Suprapubic skin (tissue), 4 donors: ENCODE data around the gene PHYKPL. TPM values are rescaled to one million over a fixed set of nuclear protein-coding genes. Genes with fewer than 3 reads are reported as not detected.

ENCODE experiments used
- DNase-seq, 2 donors: peaks; one replicate each; pipeline ENCODE4 v3.0.0-alpha.2; 2019; ENCODE audit warnings: low spot score in 2 of 2
- H3K27ac ChIP-seq: fragments of 200-600 bp; sonication (generic); one replicate; pipeline ENCODE4 v1.5.1; 2019
- H3K27me3 ChIP-seq: fragments of 200-600 bp; sonication (generic); one replicate; pipeline ENCODE4 v1.5.1; 2019
- H3K36me3 ChIP-seq: fragments of 200-600 bp; sonication (generic); one replicate; pipeline ENCODE4 v1.5.1; 2019
- H3K4me1 ChIP-seq: fragments of 200-600 bp; sonication (generic); one replicate; pipeline ENCODE4 v1.5.1; 2019
- H3K4me3 ChIP-seq: fragments of 200-600 bp; sonication (generic); one replicate; pipeline ENCODE4 v1.5.1; 2019; ENCODE audit warnings: mild to moderate bottlenecking
- H3K9me3 ChIP-seq: fragments of 200-600 bp; sonication (generic); one replicate; pipeline ENCODE4 v1.5.1; 2019
- CTCF ChIP-seq, 2 donors: fragments of 200-600 bp in 1 of 2; fragments of 450-650 bp in 1 of 2; sonication (generic) in 1 of 2; IDR thresholded peaks; one replicate each; pipeline ENCODE4 v1.5.1; 2016 to 2019; ENCODE audit warnings: antibody characterized with exemption in 2 of 2, mild to moderate bottlenecking in 1 of 2, moderate library complexity in 1 of 2
- EP300 ChIP-seq: sonication (generic); formaldehyde crosslinking; IDR thresholded peaks from one replicate; pipeline ENCODE4 v1.6.1; 2017; ENCODE audit warnings: antibody characterized with exemption
- POLR2A ChIP-seq, 2 donors: fragments of 450-650 bp; IDR thresholded peaks; one replicate each; pipeline ENCODE4 v1.6.1; 2017; ENCODE audit warnings: antibody characterized with exemption in 2 of 2, mild to moderate bottlenecking in 2 of 2, moderate library complexity in 2 of 2
- POLR2AphosphoS5 ChIP-seq, 3 donors: sonication (generic); formaldehyde crosslinking; IDR thresholded peaks; one replicate each; pipeline ENCODE4 v1.6.1; 2017; ENCODE audit warnings: antibody characterized with exemption in 3 of 3
- WGBS: methylation state at CpG from one replicate; pipeline ENCODE4 v1.1.5; 2018; 5-methylcytosine and 5-hydroxymethylcytosine counted together
- total RNA-seq, 4 donors: library from RNA; depleted of rRNA; stranded (reverse); fragments of >200 nt; gene quantifications; one replicate each; pipeline ENCODE4 v1.1.0, GENCODE V29; 2016

PHYKPL gene
- total RNA-seq, 4 donors from 2014 or later: 27.1 to 50.5 (median 35.7) TPM

GRCh38 chr5:178165581-178165980, 67.0 kb downstream of the PHYKPL start:
- TF ChIP-seq POLR2A (IDR thresholded peaks at IDR 0.05): no peak
- Histone ChIP-seq H3K27me3 (peaks cover 30% of the 10 kb centered on the region), H3K4me1 (peaks cover 9% of the 10 kb centered on the region), H3K27ac (no peak overlapping the region), H3K4me3 (no peak overlapping the region), H3K9me3 (no peaks in the 10 kb centered on the region), H3K36me3 (no peaks in the 10 kb centered on the region)
- 67% methylated on average over 29 of the region's 38 CpGs for WGBS
- peak in 1 of 2 donors; percentile 49 for DNase-seq

GRCh38 chr5:178163772-178164735, 68.5 kb downstream of the PHYKPL start:
- no peaks in the 10 kb centered on the region for H3K9me3 ChIP-seq
- H3K4me1 ChIP-seq: peaks cover 9% of the 10 kb centered on the region
- no peak for TF ChIP-seq EP300
- TF ChIP-seq CTCF (IDR thresholded peaks at IDR 0.05): peak; percentile 96 to 99
- H3K27ac ChIP-seq: no peak overlapping the region
- peak overlapping the region; percentile 12 for H3K4me3 ChIP-seq
- H3K36me3 ChIP-seq: no peaks in the 10 kb centered on the region
- 15% methylated on average over 23 of the region's 33 CpGs for WGBS
- DNase-seq: peak; percentile 90 to 92
- H3K27me3 ChIP-seq: peaks cover 30% of the 10 kb centered on the region

GRCh38 chr5:178162481-178162880, 70.1 kb downstream of the PHYKPL start:
- Histone ChIP-seq H3K4me1 (peaks cover 9% of the 10 kb centered on the region), H3K27me3 (peaks cover 30% of the 10 kb centered on the region), H3K4me3 (no peak overlapping the region), H3K36me3 (no peaks in the 10 kb centered on the region), H3K9me3 (no peaks in the 10 kb centered on the region), H3K27ac (no peak overlapping the region)
- WGBS: 74% methylated on average over 9 of the region's 9 CpGs
- no peak for TF ChIP-seq EP300
- TF ChIP-seq POLR2AphosphoS5 (IDR thresholded peaks at IDR 0.05): no peak
- no peak for TF ChIP-seq CTCF (IDR thresholded peaks at IDR 0.05)
- TF ChIP-seq POLR2A (IDR thresholded peaks at IDR 0.05): no peak
- DNase-seq: peak in 1 of 2 donors; percentile 36

GRCh38 chr5:178160176-178160575, 72.4 kb downstream of the PHYKPL start:
- TF ChIP-seq POLR2AphosphoS5 (IDR thresholded peaks at IDR 0.05): no peak
- no peak for TF ChIP-seq CTCF (IDR thresholded peaks at IDR 0.05)
- no peak for TF ChIP-seq POLR2A (IDR thresholded peaks at IDR 0.05)
- no peak for TF ChIP-seq EP300
- Histone ChIP-seq H3K27me3 (peaks cover 23% of the 10 kb centered on the region), H3K9me3 (no peaks in the 10 kb centered on the region), H3K4me3 (no peak overlapping the region), H3K27ac (no peak overlapping the region), H3K4me1 (peaks cover 9% of the 10 kb centered on the region), H3K36me3 (no peaks in the 10 kb centered on the region)
- 82% methylated on average over 5 of the region's 5 CpGs for WGBS
- no peak for DNase-seq

Other genes starting within 250 kb of the PHYKPL start
- not detected for gene PROP1, start 236.6 kb downstream of the PHYKPL start, total RNA-seq
- gene N4BP3, start 119.3 kb downstream of the PHYKPL start, total RNA-seq: 10 to 100 TPM in 3 of 4 donors, 1 to 10 TPM in 1; 7.6 to 14.0 (median 11.7) TPM
- 10 to 100 TPM; 38.6 to 60.6 (median 42.9) TPM for gene RMND5B, start 101.8 kb downstream of the PHYKPL start, total RNA-seq
- gene NHP2, start 78.9 kb downstream of the PHYKPL start, total RNA-seq: 100 to 1,000 TPM in 3 of 4 donors, 10 to 100 TPM in 1; 75.8 to 278 (median 210) TPM
- gene GMCL2, start 45.4 kb downstream of the PHYKPL start, total RNA-seq: under 1 TPM in 1 of 4 donors, not detected in 3; 0.49 TPM
- 100 to 1,000 TPM in 1 of 4 donors, 10 to 100 TPM in 3; 57.0 to 113 (median 83.1) TPM for gene HNRNPAB, start 28.3 kb downstream of the PHYKPL start, total RNA-seq